Stomach (tissue), 9 donors: ENCODE measurements around the gene TENT5C. TPM values are rescaled to one million over a fixed set of nuclear protein-coding genes. Genes with fewer than 3 reads are reported as not detected.

Experiments
- DNase-seq, 2 donors: peaks; one replicate each; pipeline versions ENCODE4 v3.0.0 to v3.0.0-alpha.2; 2013 to 2019
- H3K27ac ChIP-seq, 5 donors: fragments of 200-600 bp in 4 of 5; sonication (generic) in 4 of 5; one replicate each; pipeline ENCODE4 v1.5.1; 2013 to 2019; ENCODE audit warnings: mild to moderate bottlenecking in 1 of 5, moderate library complexity in 1 of 5
- H3K27me3 ChIP-seq, 3 donors: fragments of 200-600 bp; sonication (generic); one replicate each; pipeline ENCODE4 v1.5.1; 2017 to 2019; ENCODE audit warnings: mixed run types in 1 of 3
- H3K36me3 ChIP-seq, 4 donors: fragments of 200-600 bp; sonication (generic); 1 replicate in 3 of 4; 2 replicates in 1 of 4; pipeline ENCODE4 v1.5.1; 2016 to 2019
- H3K4me1 ChIP-seq, 4 donors: fragments of 200-600 bp; sonication (generic); one replicate each; pipeline ENCODE4 v1.5.1; 2016 to 2019
- H3K4me3 ChIP-seq, 4 donors: fragments of 200-600 bp; sonication (generic) in 3 of 4; one replicate each; pipeline ENCODE4 v1.5.1; 2016 to 2019; ENCODE audit warnings: mild to moderate bottlenecking in 1 of 4
- H3K9me3 ChIP-seq, 4 donors: fragments of 200-600 bp; sonication (generic); one replicate each; pipeline ENCODE4 v1.5.1; 2016 to 2019
- CTCF ChIP-seq, 7 experiments: fragments of 450-650 bp in 4 of 7; fragments of 200-600 bp in 3 of 7; sonication (generic) in 3 of 7; IDR thresholded peaks; one replicate each; pipeline ENCODE4 v1.5.1; 2016 to 2019; ENCODE audit warnings: antibody characterized with exemption in 7 of 7, control low read depth in 2 of 7, mild to moderate bottlenecking in 1 of 7
- EP300 ChIP-seq: sonication (generic); formaldehyde crosslinking; IDR thresholded peaks from one replicate; pipeline ENCODE4 v1.6.1; 2017; ENCODE audit warnings: antibody characterized with exemption
- POLR2A ChIP-seq, 4 donors: fragments of 450-650 bp; IDR thresholded peaks; one replicate each; pipeline ENCODE4 v1.6.1; 2016; ENCODE audit warnings: antibody characterized with exemption in 4 of 4, control low read depth in 2 of 4, mild to moderate bottlenecking in 1 of 4, moderate library complexity in 1 of 4
- POLR2AphosphoS5 ChIP-seq, 3 donors: sonication (generic); formaldehyde crosslinking; IDR thresholded peaks; one replicate each; pipeline ENCODE4 v1.6.1; 2016; ENCODE audit warnings: antibody characterized with exemption in 3 of 3
- WGBS, 5 donors: extraction: QIAGEN DNeasy Blood & Tissue Kit in 3 of 5; methylation state at CpG; one replicate each; pipeline versions ENCODE4 v1.1.5 to v1.1.7; 2013 to 2018; 5-methylcytosine and 5-hydroxymethylcytosine counted together
- intact Hi-C: fragments of 100-400 bp; cut with DNase I; formaldehyde crosslinking; loops from one replicate; pipeline ENCODE4 v1.15.1; 2023; ENCODE audit warnings: low total_unique reads
- polyA plus RNA-seq, 3 donors: library from polyadenylated mRNA; stranded (reverse); fragments of 200-250 nt; gene quantifications; one replicate each; pipeline ENCODE4 v1.2.3, GENCODE V29; 2013
- total RNA-seq, 5 donors: library from RNA; depleted of rRNA; stranded (reverse); fragments of >200 nt; gene quantifications; one replicate each; pipeline versions ENCODE4 v1.1.0 to v1.2.3, GENCODE V29; 2014 to 2016
- donor health status: healthy with polysubstance abuse.
- donor health status: Bipolar disorder and iron deficiency.
- donor health status: healthy.

TENT5C gene
- total and polyA plus RNA-seq, 8 donors = 6.0 to 28.1 (median 11.4) TPM

- Histone ChIP-seq H3K4me3 (no peak overlapping the region), H3K27me3 (no peaks in the 10 kb centered on the region), H3K27ac (peak overlapping the region; percentile 54 to 89 (median 81)), H3K9me3 (no peaks in the 10 kb centered on the region), H3K36me3 (no peaks in the 10 kb centered on the region), H3K4me1 (peaks cover 29 to 44% (median 37%) of the 10 kb centered on the region in 4 donors)
- peak; percentile 50 to 91 for DNase-seq
- WGBS, 5 donors = 32 to 73% (median 41%) methylated on average over 9 of the region's 9 CpGs
- intact Hi-C loops = no loop called here
- TF ChIP-seq POLR2A (IDR thresholded peaks at IDR 0.05) = no peak
- peak in 2 of 3 donors; percentile 6 to 15 for TF ChIP-seq POLR2AphosphoS5 (IDR thresholded peaks at IDR 0.05)
Measured at GRCh38 chr1:117592155-117592554, 13.7 kb upstream of the TENT5C start.

- Histone ChIP-seq H3K4me1 (peaks cover 21 to 35% (median 31%) of the 10 kb centered on the region in 4 donors), H3K9me3 (no peaks in the 10 kb centered on the region), H3K27me3 (no peaks in the 10 kb centered on the region), H3K36me3 (no peaks in the 10 kb centered on the region), H3K4me3 (no peak overlapping the region), H3K27ac (peak overlapping the region in 3 of 5 donors; percentile 2 to 50 (median 3))
- peak in 1 of 2 donors; percentile 26 for DNase-seq
- 66 to 73% (median 72%) methylated on average over 8 of the region's 8 CpGs for WGBS, 5 donors
- intact Hi-C loops = no loop called here
- TF ChIP-seq CTCF (IDR thresholded peaks at IDR 0.05) (peak in 1 of 7 experiments; percentile 35), POLR2A (IDR thresholded peaks at IDR 0.05) (no peak), EP300 (no peak), POLR2AphosphoS5 (IDR thresholded peaks at IDR 0.05) (no peak)
Measured at GRCh38 chr1:117594261-117594990, 11.4 kb upstream of the TENT5C start.

- no peak overlapping the region for H3K4me3 ChIP-seq
- H3K36me3 ChIP-seq = no peaks in the 10 kb centered on the region
- WGBS, 5 donors = 69 to 89% (median 75%) methylated on average over 5 of the region's 5 CpGs
- peaks cover 5 to 23% (median 16%) of the 10 kb centered on the region in 4 donors for H3K4me1 ChIP-seq
- no peak for TF ChIP-seq EP300
- no peak for TF ChIP-seq CTCF (IDR thresholded peaks at IDR 0.05)
- TF ChIP-seq POLR2AphosphoS5 (IDR thresholded peaks at IDR 0.05) = no peak
- no peak for TF ChIP-seq POLR2A (IDR thresholded peaks at IDR 0.05)
- intact Hi-C loops = no loop called here
- H3K27me3 ChIP-seq = no peaks in the 10 kb centered on the region
- peak in 1 of 2 donors; percentile 20 for DNase-seq
- H3K27ac ChIP-seq = no peak overlapping the region
- H3K9me3 ChIP-seq = no peaks in the 10 kb centered on the region
Measured at GRCh38 chr1:117596023-117596720, 9.7 kb upstream of the TENT5C start.

DNA sequence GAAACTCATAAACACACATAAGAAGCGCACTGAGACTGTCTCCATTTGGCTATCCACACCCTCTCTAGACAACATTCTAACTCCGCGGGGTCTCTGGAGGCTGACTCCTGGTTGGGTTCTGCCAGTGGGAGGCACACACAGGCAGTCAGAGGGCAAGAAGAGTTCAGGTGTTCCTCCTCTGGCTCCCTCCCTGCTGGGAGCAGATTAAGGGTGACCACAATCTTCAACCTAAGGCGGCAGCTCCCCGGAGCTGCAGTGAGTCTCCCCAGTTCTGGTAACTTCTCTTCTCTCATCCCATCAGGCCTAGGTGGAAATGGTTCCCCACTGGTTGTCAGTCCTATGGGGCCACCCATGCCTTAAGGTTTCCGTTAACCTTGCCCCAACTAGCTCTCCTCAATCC lies 7.4 kb upstream of the TENT5C start:
- H3K27ac ChIP-seq = no peak overlapping the region
- WGBS, 5 donors = 77 to 90% (median 79%) methylated on average over 6 of the region's 6 CpGs
- DNase-seq = no peak
- intact Hi-C loops = no loop called here
- TF ChIP-seq EP300 = no peak
- TF ChIP-seq POLR2AphosphoS5 (IDR thresholded peaks at IDR 0.05) = no peak
- H3K4me3 ChIP-seq = no peak overlapping the region
- H3K27me3 ChIP-seq = no peaks in the 10 kb centered on the region
- peaks cover 0 to 7% (median 0%) of the 10 kb centered on the region in 4 donors for H3K4me1 ChIP-seq
- no peaks in the 10 kb centered on the region for H3K9me3 ChIP-seq
- H3K36me3 ChIP-seq = no peaks in the 10 kb centered on the region

DNA sequence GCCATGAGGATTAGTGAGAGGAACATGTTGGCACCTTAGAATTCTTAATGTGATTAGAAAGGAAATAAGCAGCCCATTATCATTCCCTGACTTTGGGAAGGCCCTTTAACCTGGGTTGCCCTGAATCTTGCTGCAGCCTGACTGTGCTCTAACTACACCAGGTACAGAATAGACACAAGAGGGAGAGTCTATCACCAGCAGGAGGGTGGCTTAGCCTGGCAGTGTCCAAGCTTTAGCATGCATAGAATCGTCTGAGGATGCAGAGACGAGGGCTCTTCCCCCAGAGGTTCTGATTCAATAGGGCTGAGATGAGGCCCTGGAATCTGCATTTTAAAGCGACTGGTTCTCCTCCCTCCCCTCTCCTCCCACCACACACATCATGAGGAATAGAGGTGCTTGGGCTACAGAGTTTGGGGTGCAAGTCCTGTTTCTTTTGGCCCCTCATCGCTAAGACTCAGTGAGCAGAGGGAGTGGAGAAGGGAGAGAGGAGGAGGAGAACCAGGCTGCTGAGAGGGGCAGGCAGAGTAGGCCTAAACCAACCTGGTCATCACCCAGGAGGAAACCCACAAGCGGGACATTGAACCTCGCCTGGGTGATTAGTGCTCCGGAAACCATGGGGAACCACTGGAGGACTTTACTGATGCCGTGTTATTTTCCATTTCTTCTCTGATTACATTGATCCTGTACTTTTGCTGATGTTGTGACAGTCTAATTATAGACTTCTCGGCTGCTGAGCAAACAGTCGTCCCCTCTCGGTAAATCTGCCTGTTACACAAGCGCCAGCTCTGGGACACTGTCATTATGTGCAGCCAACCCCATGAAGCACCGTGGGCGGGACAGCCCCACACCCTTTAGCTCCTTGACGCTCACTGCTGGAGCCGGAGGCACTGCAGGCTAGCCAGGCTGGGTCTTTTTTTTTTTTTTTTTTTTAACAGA lies 6.3 kb upstream of the TENT5C start:
- H3K9me3 ChIP-seq = no peaks in the 10 kb centered on the region
- no peaks in the 10 kb centered on the region for H3K27me3 ChIP-seq
- no peak overlapping the region for H3K27ac ChIP-seq
- no peak for TF ChIP-seq POLR2AphosphoS5 (IDR thresholded peaks at IDR 0.05)
- TF ChIP-seq EP300 = no peak
- TF ChIP-seq CTCF (IDR thresholded peaks at IDR 0.05) = no peak
- no peak for TF ChIP-seq POLR2A (IDR thresholded peaks at IDR 0.05)
- 77 to 84% (median 82%) methylated on average over 14 to 16 of the region's 16 CpGs for WGBS, 5 donors
- no peak overlapping the region for H3K4me3 ChIP-seq
- no peaks in the 10 kb centered on the region for H3K36me3 ChIP-seq
- peaks cover 0 to 4% (median 1%) of the 10 kb centered on the region in 4 donors for H3K4me1 ChIP-seq
- DNase-seq = peak in 1 of 2 donors; percentile 9
- intact Hi-C loops = no loop called here
